A549 (cell line): ENCODE results near the gene CCSAP. TPM values are rescaled to one million over a fixed set of nuclear protein-coding genes. Genes with fewer than 3 reads are reported as not detected.

Source experiments
- ATAC-seq, 2 experiments: fragments of 200-7000 bp in 1 of 2; fragments of >200 bp in 1 of 2; cut with Nextera tagmentation in 1 of 2; cut with Tn5 transposase in 1 of 2; 3 replicates each; pipeline versions ENCODE4 v1.8.0 to v1.9.1; 2018 to 2020; ENCODE audit warnings: mild to moderate bottlenecking in 1 of 2, moderate library complexity in 1 of 2
- CTCF ChIA-PET: fragments of 300-600 bp; sonication (Branson Sonifier 250); formaldehyde crosslinking; extraction: SDS; loops from one replicate; lab custom pipeline; 2021; ENCODE audit warnings: antibody characterized with exemption, inconsistent platforms; lab: Yijun Ruan, JAX
- POLR2A ChIA-PET: fragments of 350-600 bp; formaldehyde crosslinking; extraction: SDS; loops from one replicate; lab custom pipeline; 2021; ENCODE audit warnings: antibody characterized with exemption, inconsistent platforms; lab: Yijun Ruan, JAX
- DNase-seq, 2 experiments: peaks; one replicate each; pipeline versions ENCODE4 v3.0.0 to v3.0.0-alpha.2; 2011 to 2016; ENCODE audit warnings: low read depth in 1 of 2, low spot score in 1 of 2
- FAIRE-seq: peaks from 2 replicates; lab custom pipeline; 2011; peaks lifted over from hg19 to GRCh38; lab: Jason Lieb, UNC
- H3K27ac ChIP-seq, 2 experiments: fragments of >200 bp; sonication (Bioruptor Twin); formaldehyde crosslinking; 3 replicates each; pipeline ENCODE4 v1.5.1; 2016 to 2017
- H3K4me1 ChIP-seq: fragments of >200 bp; sonication (Bioruptor Twin); formaldehyde crosslinking; 3 replicates; pipeline ENCODE4 v1.6.1; 2016
- H3K4me2 ChIP-seq: fragments of >200 bp; sonication (Bioruptor Twin); formaldehyde crosslinking; 3 replicates; pipeline ENCODE4 v1.6.1; 2016
- H3K4me3 ChIP-seq: fragments of >200 bp; sonication (Bioruptor Twin); formaldehyde crosslinking; 3 replicates; pipeline ENCODE4 v1.5.1; 2016
- H3K9me3 ChIP-seq: fragments of >200 bp; sonication (Bioruptor Twin); formaldehyde crosslinking; 3 replicates; pipeline ENCODE4 v1.6.1; 2016
- CBX2 ChIP-seq: fragments of 200-600 bp; sonication (generic); IDR thresholded peaks from 2 replicates; pipeline ENCODE4 v1.6.1; 2016; ENCODE audit warnings: low read depth, mild to moderate bottlenecking, borderline replicate concordance
- CEBPB ChIP-seq, 2 experiments: fragments of >200 bp in 1 of 2; sonication (Bioruptor Twin) in 1 of 2; formaldehyde crosslinking in 1 of 2; IDR thresholded peaks; 2 replicates each; pipeline ENCODE4 v1.6.1; 2012 to 2016
- EHMT2 ChIP-seq: fragments of 200-600 bp; sonication (generic); IDR thresholded peaks from 2 replicates; pipeline ENCODE4 v1.6.1; 2016; ENCODE audit warnings: antibody characterized with exemption, low read depth, mild to moderate bottlenecking, moderate library complexity
- ELK1 ChIP-seq: fragments of 150-350 bp; IDR thresholded peaks from 2 replicates; pipeline ENCODE4 v1.6.1; 2014; ENCODE audit warnings: low read depth, mild to moderate bottlenecking, low read length
- EP300 ChIP-seq, 2 experiments: fragments of >200 bp; sonication (Bioruptor Twin); formaldehyde crosslinking; IDR thresholded peaks; 2 replicates in 1 of 2; 3 replicates in 1 of 2; pipeline ENCODE4 v1.6.1; 2016 to 2017
- GATA3 ChIP-seq: IDR thresholded peaks from 2 replicates; pipeline ENCODE4 v1.6.1; 2012; ENCODE audit warnings: borderline replicate concordance
- HDAC2 ChIP-seq: fragments of 200-600 bp; sonication (generic); IDR thresholded peaks from 2 replicates; pipeline ENCODE4 v1.6.1; 2016
- HES2 ChIP-seq: fragments of >200 bp; sonication (Bioruptor Twin); formaldehyde crosslinking; IDR thresholded peaks from 2 replicates; pipeline ENCODE4 v1.6.1; 2016
- HOXA7 ChIP-seq: fragments of 250-450 bp; sonication (Bioruptor Pico); IDR thresholded peaks from 2 replicates; pipeline ENCODE4 v1.5.0; 2020; ENCODE audit warnings: mild to moderate bottlenecking, moderate library complexity
- KDM1A ChIP-seq: fragments of 200-600 bp; sonication (generic); IDR thresholded peaks from 2 replicates; pipeline ENCODE4 v1.6.1; 2016; ENCODE audit warnings: low read depth, mild to moderate bottlenecking
- KDM5A ChIP-seq: fragments of 200-600 bp; sonication (generic); IDR thresholded peaks from 2 replicates; pipeline ENCODE4 v1.6.1; 2016; ENCODE audit warnings: antibody characterized with exemption, mild to moderate bottlenecking
- MAZ ChIP-seq: fragments of 150-350 bp; IDR thresholded peaks from 2 replicates; pipeline ENCODE4 v1.6.1; 2014; ENCODE audit warnings: antibody characterized with exemption, low read depth, low read length, borderline replicate concordance
- MYC ChIP-seq: IDR thresholded peaks from 2 replicates; pipeline ENCODE4 v1.6.1; 2012; ENCODE audit warnings: mild to moderate bottlenecking, inconsistent platforms, low read length, improper control_type of control experiment, borderline replicate concordance
- POLR2AphosphoS2 ChIP-seq: conservative IDR thresholded peaks from 2 replicates; pipeline ENCODE4 v1.6.1; 2012; ENCODE audit warnings: low read length, improper control_type of control experiment, inconsistent platforms
- RAD21 ChIP-seq, 2 experiments: fragments of >200 bp in 1 of 2; sonication (Bioruptor Twin) in 1 of 2; formaldehyde crosslinking in 1 of 2; IDR thresholded peaks in 1 of 2; conservative IDR thresholded peaks in 1 of 2; 2 replicates in 1 of 2; 3 replicates in 1 of 2; pipeline ENCODE4 v1.6.1; 2012 to 2018; ENCODE audit warnings: inconsistent platforms in 1 of 2
- RARB ChIP-seq: fragments of 250-450 bp; sonication (Bioruptor Pico); IDR thresholded peaks from 2 replicates; pipeline ENCODE4 v1.8.0; 2021; ENCODE audit warnings: mild to moderate bottlenecking, moderate library complexity
- RFX5 ChIP-seq: fragments of 450-650 bp; IDR thresholded peaks from 2 replicates; pipeline ENCODE4 v1.7.1; 2014; ENCODE audit warnings: antibody characterized with exemption, mild to moderate bottlenecking, moderate library complexity
- SREBF2 ChIP-seq: fragments of 450-650 bp; IDR thresholded peaks from 2 replicates; pipeline ENCODE4 v1.6.1; 2014; ENCODE audit warnings: mild to moderate bottlenecking, moderate library complexity
- TFCP2L1 ChIP-seq: fragments of 250-450 bp; sonication (Bioruptor Pico); IDR thresholded peaks from 2 replicates; pipeline ENCODE4 v1.5.0; 2021; ENCODE audit warnings: mild to moderate bottlenecking
- ZFP36 ChIP-seq: fragments of 450-650 bp; IDR thresholded peaks from 2 replicates; pipeline ENCODE4 v1.6.1; 2014; ENCODE audit warnings: borderline replicate concordance; ENCODE audit not compliant: partially characterized antibody
- WGBS: methylation state at CpG from one replicate; pipeline ENCODE4 v1.1.6; 2017; ENCODE audit errors: missing lambda C conversion rate; 5-methylcytosine and 5-hydroxymethylcytosine counted together
- polyA plus RNA-seq, 4 experiments: library from polyadenylated mRNA; depleted of rRNA in 3 of 4; stranded (reverse); fragments of >200 nt; fragmentation: RNase III in 1 of 4; extraction: RNeasy Plus Mini Kit Qiagen cat#74134 plus additional on column Dnase treatment in 1 of 4; gene quantifications; 2 replicates in 3 of 4; 3 replicates in 1 of 4; pipeline ENCODE4 v1.2.3, GENCODE V29; 2011 to 2017
- TF ChIP-seq, protein P1 (sequence below): fragments of >200 bp; sonication (Bioruptor Twin); formaldehyde crosslinking; IDR thresholded peaks from 3 replicates; pipeline ENCODE4 v1.6.1; 2016
- TF ChIP-seq, protein P2 (sequence below): IDR thresholded peaks from 2 replicates; pipeline ENCODE4 v1.6.1; 2012

CCSAP gene
- polyA plus RNA-seq, 2 of the 4 experiments (the other 2 are of a cell fraction) = 6.4 to 9.1 TPM

GRCh38 chr1:229282295-229282823, 60.5 kb downstream of the CCSAP start:
- ATAC-seq (no peak), DNase-seq (no peak), FAIRE-seq (no peak)
- no peak overlapping the region for H3K4me2 ChIP-seq
- CTCF ChIA-PET = no interaction called here
- 87% methylated on average over 1 of the region's 1 CpG for WGBS
- peaks cover 20% of the 10 kb centered on the region; the same call in 1 of the 3 replicates for H3K4me1 ChIP-seq
- no peak overlapping the region for H3K4me3 ChIP-seq
- H3K27ac ChIP-seq = no peak overlapping the region
- TF ChIP-seq KDM1A (no peak), RFX5 (no peak), RAD21 (conservative IDR thresholded peaks at IDR 0.05 in 1 of 2, IDR thresholded peaks at IDR 0.05 in 1 of 2) (no peak), CEBPB (IDR thresholded peaks at IDR 0.05) (no peak), EP300 (IDR thresholded peaks at IDR 0.05) (no peak), HDAC2 (no peak)
- POLR2A ChIA-PET = no interaction called here
- H3K9me3 ChIP-seq = no peaks in the 10 kb centered on the region

- CTCF ChIA-PET = no interaction called here
- Histone ChIP-seq H3K4me1 (peaks cover 13% of the 10 kb centered on the region; the same call in 1 of the 3 replicates), H3K4me2 (no peak overlapping the region), H3K9me3 (no peaks in the 10 kb centered on the region), H3K27ac (no peak overlapping the region), H3K4me3 (no peak overlapping the region)
- TF ChIP-seq HES2 = no peak
- no peak for TF ChIP-seq SREBF2
- no peak for TF ChIP-seq MAZ
- TF ChIP-seq CBX2 = no peak
- no peak for TF ChIP-seq HOXA7
- no peak for TF ChIP-seq ZFP36
- TF ChIP-seq POLR2AphosphoS2 = no peak
- no peak for TF ChIP-seq RARB (CRISPR knock-in tag)
- TF ChIP-seq, protein P1, sequence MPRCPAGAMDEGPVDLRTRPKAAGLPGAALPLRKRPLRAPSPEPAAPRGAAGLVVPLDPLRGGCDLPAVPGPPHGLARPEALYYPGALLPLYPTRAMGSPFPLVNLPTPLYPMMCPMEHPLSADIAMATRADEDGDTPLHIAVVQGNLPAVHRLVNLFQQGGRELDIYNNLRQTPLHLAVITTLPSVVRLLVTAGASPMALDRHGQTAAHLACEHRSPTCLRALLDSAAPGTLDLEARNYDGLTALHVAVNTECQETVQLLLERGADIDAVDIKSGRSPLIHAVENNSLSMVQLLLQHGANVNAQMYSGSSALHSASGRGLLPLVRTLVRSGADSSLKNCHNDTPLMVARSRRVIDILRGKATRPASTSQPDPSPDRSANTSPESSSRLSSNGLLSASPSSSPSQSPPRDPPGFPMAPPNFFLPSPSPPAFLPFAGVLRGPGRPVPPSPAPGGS = no peak
- no peak for TF ChIP-seq EHMT2
- no peak for TF ChIP-seq KDM5A
- no peak for TF ChIP-seq TFCP2L1 (CRISPR knock-in tag)
- TF ChIP-seq GATA3 = no peak
- TF ChIP-seq ELK1 = no peak
- TF ChIP-seq MYC = no peak
- TF ChIP-seq, protein P2, sequence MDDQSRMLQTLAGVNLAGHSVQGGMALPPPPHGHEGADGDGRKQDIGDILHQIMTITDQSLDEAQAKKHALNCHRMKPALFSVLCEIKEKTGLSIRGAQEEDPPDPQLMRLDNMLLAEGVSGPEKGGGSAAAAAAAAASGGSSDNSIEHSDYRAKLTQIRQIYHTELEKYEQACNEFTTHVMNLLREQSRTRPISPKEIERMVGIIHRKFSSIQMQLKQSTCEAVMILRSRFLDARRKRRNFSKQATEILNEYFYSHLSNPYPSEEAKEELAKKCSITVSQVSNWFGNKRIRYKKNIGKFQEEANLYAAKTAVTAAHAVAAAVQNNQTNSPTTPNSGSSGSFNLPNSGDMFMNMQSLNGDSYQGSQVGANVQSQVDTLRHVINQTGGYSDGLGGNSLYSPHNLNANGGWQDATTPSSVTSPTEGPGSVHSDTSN = no peak
- FAIRE-seq (no peak), ATAC-seq (no peak), DNase-seq (no peak)
- WGBS = 91% methylated on average over 1 of the region's 1 CpG
- POLR2A ChIA-PET = no interaction called here
These were observed 61.4 kb downstream of the CCSAP start for GRCh38 chr1:229281339-229281926.
